Liver (tissue), 3 donors: ENCODE data around the gene TPPP.
"Not testable (repeated sequence)": the region's sequence is repeated elsewhere in the genome, so short reads cannot be mapped to it uniquely, and the experiment has no call there.

ENCODE experiments used
- CTCF ChIP-seq: fragments of 150-350 bp; IDR thresholded peaks from 2 replicates; pipeline ENCODE4 v1.5.1; 2017; ENCODE audit warnings: improper control_type of control experiment, low read depth, low read length; ENCODE audit not compliant: missing input control
- JUND ChIP-seq, 2 donors: IDR thresholded peaks; 2 replicates each; pipeline ENCODE4 v1.6.1; 2016; ENCODE audit warnings: antibody characterized with exemption in 2 of 2
- RAD21 ChIP-seq, 2 donors: IDR thresholded peaks; 2 replicates each; pipeline ENCODE4 v1.6.1; 2016; ENCODE audit warnings: antibody characterized with exemption in 2 of 2, mild to moderate bottlenecking in 2 of 2
- RXRA ChIP-seq, 2 donors: IDR thresholded peaks; 2 replicates each; pipeline ENCODE4 v1.6.1; 2017 to 2018; ENCODE audit warnings: antibody characterized with exemption in 2 of 2, mild to moderate bottlenecking in 1 of 2
- SP1 ChIP-seq: IDR thresholded peaks from 2 replicates; pipeline ENCODE4 v1.6.1; 2018; ENCODE audit warnings: antibody characterized with exemption, mild to moderate bottlenecking
- TAF1 ChIP-seq: conservative IDR thresholded peaks from 2 replicates; pipeline ENCODE4 v1.6.1; 2016; ENCODE audit warnings: antibody characterized with exemption, mild to moderate bottlenecking
- YY1 ChIP-seq: IDR thresholded peaks from 2 replicates; pipeline ENCODE4 v1.6.1; 2016; ENCODE audit warnings: antibody characterized with exemption, mild to moderate bottlenecking
- ZBTB33 ChIP-seq: IDR thresholded peaks from 2 replicates; pipeline ENCODE4 v1.6.1; 2016; ENCODE audit warnings: antibody characterized with exemption
- TF ChIP-seq, protein P1 (sequence below): IDR thresholded peaks from 2 replicates; pipeline ENCODE4 v1.6.1; 2016; ENCODE audit warnings: antibody characterized with exemption
- TF ChIP-seq, protein P2 (sequence below): IDR thresholded peaks from 2 replicates; pipeline ENCODE4 v1.6.1; 2016; ENCODE audit warnings: antibody characterized with exemption
- donor health status: healthy.
- donor health status: healthy.

DNA sequence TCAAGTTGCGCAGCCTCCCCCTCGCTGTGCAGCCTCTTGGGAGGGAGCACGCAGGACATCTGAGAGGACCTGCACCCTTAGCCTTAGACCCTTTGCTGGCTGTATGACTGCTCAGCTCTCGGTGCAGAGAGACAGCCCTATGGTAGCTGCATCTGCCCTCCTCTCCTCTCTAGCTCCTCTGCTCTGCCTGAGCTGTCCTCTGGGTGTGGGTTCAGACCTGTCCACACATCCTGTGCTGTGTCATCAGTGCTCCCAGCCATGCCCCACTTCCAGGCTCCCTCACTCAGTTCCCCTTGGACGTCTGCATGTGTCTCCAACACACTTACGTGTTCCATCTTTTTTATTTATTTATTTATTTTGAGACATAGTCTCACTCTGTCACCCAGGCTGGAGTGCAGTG, 30.7 kb upstream of the TPPP start:
- not testable (repeated sequence) for TF ChIP-seq CTCF; TAF1; JUND (IDR thresholded peaks at IDR 0.05); YY1; SP1; ZBTB33; RXRA (IDR thresholded peaks at IDR 0.05); RAD21 (IDR thresholded peaks at IDR 0.05)
- TF ChIP-seq, protein P1, sequence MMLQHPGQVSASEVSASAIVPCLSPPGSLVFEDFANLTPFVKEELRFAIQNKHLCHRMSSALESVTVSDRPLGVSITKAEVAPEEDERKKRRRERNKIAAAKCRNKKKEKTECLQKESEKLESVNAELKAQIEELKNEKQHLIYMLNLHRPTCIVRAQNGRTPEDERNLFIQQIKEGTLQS, result not testable (repeated sequence)
- TF ChIP-seq, protein P2, sequence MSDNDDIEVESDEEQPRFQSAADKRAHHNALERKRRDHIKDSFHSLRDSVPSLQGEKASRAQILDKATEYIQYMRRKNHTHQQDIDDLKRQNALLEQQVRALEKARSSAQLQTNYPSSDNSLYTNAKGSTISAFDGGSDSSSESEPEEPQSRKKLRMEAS, result not testable (repeated sequence)
